Osteoblast (primary cell): Measurements from ENCODE around the gene THBS2. TPM values are rescaled to one million over a fixed set of nuclear protein-coding genes. Genes with fewer than 3 reads are reported as not detected.

Experiments
- DNase-seq: peaks from one replicate; pipeline ENCODE4 v3.0.0; 2011; ENCODE audit warnings: low spot score, mixed read lengths; ENCODE audit not compliant: insufficient read length; ENCODE audit errors: missing footprints
- H2AFZ ChIP-seq: 2 replicates; pipeline ENCODE4 v1.6.0; 2011; ENCODE audit warnings: mild to moderate bottlenecking, low read length
- H3K27ac ChIP-seq: 2 replicates; pipeline ENCODE4 v1.5.1; 2011; ENCODE audit warnings: mild to moderate bottlenecking, low read depth, low read length, moderate library complexity
- H3K27me3 ChIP-seq: 2 replicates; pipeline ENCODE4 v1.6.0; 2012; ENCODE audit warnings: mild to moderate bottlenecking, control low read depth, inconsistent platforms, low read length, moderate library complexity; ENCODE audit not compliant: insufficient read depth
- H3K36me3 ChIP-seq: 2 replicates; pipeline ENCODE4 v1.5.1; 2011; ENCODE audit warnings: mild to moderate bottlenecking, low read length, control low read depth, moderate library complexity; ENCODE audit not compliant: insufficient read depth
- H3K4me1 ChIP-seq: 2 replicates; pipeline ENCODE4 v1.5.1; 2011; ENCODE audit warnings: mild to moderate bottlenecking, low read length, control low read depth, moderate library complexity; ENCODE audit not compliant: insufficient read depth
- H3K4me2 ChIP-seq: 2 replicates; pipeline ENCODE4 v1.6.0; 2011; ENCODE audit warnings: mild to moderate bottlenecking, low read length; ENCODE audit not compliant: insufficient read depth
- H3K4me3 ChIP-seq: fragments of 200-600 bp; sonication (generic); 3 replicates; pipeline ENCODE4 v1.5.1; 2012; ENCODE audit warnings: mild to moderate bottlenecking, low read length, inconsistent platforms; ENCODE audit not compliant: insufficient read depth
- H3K79me2 ChIP-seq: 2 replicates; pipeline ENCODE4 v1.6.0; 2012; ENCODE audit warnings: mild to moderate bottlenecking, low read length, control low read depth, inconsistent platforms; ENCODE audit not compliant: insufficient read depth
- H3K9me3 ChIP-seq: 2 replicates; pipeline ENCODE4 v1.5.1; 2011; ENCODE audit warnings: low read depth, low read length, control low read depth
- H4K20me1 ChIP-seq: 2 replicates; pipeline ENCODE4 v1.6.0; 2012; ENCODE audit warnings: mild to moderate bottlenecking, low read length, control low read depth; ENCODE audit not compliant: insufficient read depth
- total RNA-seq: library from RNA; depleted of rRNA; stranded (reverse); fragments of >200 nt; gene quantifications from 2 replicates; pipeline ENCODE4 v1.2.3, GENCODE V29; 2012
- TF ChIP-seq, protein P1 (sequence below): IDR thresholded peaks from 2 replicates; pipeline ENCODE4 v1.5.1; 2011; ENCODE audit warnings: mild to moderate bottlenecking, low read depth, low read length, moderate library complexity; ENCODE audit errors: extremely low read depth

THBS2 gene
- total RNA-seq, 1 donor, result 1,498 TPM

DNA sequence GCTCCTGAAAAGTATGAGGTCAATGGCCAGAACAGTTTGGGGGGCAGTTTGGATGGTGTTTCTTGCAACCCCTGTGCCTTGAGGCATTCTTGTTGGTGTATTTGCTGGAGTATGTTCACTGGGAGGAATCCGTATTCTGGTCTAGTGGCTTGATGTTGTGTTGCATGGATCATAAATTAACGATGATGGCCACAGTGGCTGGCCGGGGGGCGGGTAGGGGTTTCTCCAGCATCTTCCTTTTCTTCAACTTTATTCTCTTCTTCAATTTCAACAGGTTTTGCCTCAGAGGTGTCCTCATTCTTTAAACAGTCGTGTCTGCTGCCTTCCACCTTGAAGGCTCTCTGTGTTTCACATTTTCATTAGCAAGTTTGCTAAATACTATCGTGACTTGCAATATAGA is 43.0 kb upstream of the THBS2 start:
- Histone ChIP-seq H3K27me3 (no peaks in the 10 kb centered on the region), H2AFZ (no peak overlapping the region), H3K4me3 (no peak overlapping the region), H3K79me2 (no peaks in the 10 kb centered on the region), H3K4me1 (peaks cover 19% of the 10 kb centered on the region), H3K4me2 (no peak overlapping the region), H3K27ac (no peak overlapping the region), H3K36me3 (no peaks in the 10 kb centered on the region), H4K20me1 (no peaks in the 10 kb centered on the region), H3K9me3 (no peaks in the 10 kb centered on the region)
- DNase-seq, result no peak
- TF ChIP-seq, protein P1, sequence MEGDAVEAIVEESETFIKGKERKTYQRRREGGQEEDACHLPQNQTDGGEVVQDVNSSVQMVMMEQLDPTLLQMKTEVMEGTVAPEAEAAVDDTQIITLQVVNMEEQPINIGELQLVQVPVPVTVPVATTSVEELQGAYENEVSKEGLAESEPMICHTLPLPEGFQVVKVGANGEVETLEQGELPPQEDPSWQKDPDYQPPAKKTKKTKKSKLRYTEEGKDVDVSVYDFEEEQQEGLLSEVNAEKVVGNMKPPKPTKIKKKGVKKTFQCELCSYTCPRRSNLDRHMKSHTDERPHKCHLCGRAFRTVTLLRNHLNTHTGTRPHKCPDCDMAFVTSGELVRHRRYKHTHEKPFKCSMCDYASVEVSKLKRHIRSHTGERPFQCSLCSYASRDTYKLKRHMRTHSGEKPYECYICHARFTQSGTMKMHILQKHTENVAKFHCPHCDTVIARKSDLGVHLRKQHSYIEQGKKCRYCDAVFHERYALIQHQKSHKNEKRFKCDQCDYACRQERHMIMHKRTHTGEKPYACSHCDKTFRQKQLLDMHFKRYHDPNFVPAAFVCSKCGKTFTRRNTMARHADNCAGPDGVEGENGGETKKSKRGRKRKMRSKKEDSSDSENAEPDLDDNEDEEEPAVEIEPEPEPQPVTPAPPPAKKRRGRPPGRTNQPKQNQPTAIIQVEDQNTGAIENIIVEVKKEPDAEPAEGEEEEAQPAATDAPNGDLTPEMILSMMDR, result no peak

DNA sequence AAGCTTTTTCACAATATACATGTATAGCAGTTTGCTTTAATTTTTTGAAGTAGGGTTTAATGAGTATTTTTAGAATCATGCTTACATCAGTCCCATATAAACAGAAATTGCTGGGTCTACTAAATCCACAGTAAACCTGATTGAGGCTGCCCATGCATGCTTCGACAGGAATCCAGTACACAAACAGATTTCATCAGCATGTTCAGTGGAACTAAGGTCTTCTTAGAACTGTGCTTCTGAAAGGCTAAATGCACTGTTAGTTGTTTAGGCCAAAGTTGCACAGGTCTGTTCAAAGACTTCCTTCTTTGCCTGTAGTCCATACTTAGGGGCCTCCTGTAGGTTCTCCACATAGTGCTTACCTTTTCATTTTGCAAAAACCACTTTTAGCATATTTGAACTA is 42.5 kb upstream of the THBS2 start:
- Histone ChIP-seq H3K4me3 (no peak overlapping the region), H3K27me3 (no peaks in the 10 kb centered on the region), H4K20me1 (no peaks in the 10 kb centered on the region), H3K79me2 (no peaks in the 10 kb centered on the region), H3K27ac (no peak overlapping the region), H3K4me1 (peaks cover 23% of the 10 kb centered on the region), H2AFZ (no peak overlapping the region), H3K9me3 (no peaks in the 10 kb centered on the region), H3K4me2 (no peak overlapping the region), H3K36me3 (no peaks in the 10 kb centered on the region)
- TF ChIP-seq, protein P1, result no peak
- DNase-seq, result no peak

DNA sequence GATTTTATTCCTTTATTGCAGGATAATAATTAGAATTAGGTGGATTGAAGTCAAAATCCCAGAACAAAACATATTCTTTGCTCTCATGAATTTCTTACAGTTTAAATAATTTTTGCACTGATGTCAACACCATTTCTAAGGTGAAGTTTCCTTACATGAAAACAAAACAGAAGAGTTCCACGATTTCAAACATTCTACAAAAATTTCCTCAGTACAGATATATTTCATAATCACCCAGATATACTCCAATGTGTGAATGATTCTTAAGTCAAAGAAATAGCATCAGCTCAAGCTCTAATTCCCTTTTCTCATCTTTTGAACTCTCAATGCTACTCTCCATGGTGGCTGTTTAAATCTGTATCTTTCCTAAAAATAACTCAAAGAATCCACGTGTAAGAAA is 39.5 kb upstream of the THBS2 start:
- no peaks in the 10 kb centered on the region for H3K36me3 ChIP-seq
- no peaks in the 10 kb centered on the region for H4K20me1 ChIP-seq
- peaks cover 51% of the 10 kb centered on the region for H3K4me1 ChIP-seq
- no peaks in the 10 kb centered on the region for H3K79me2 ChIP-seq
- TF ChIP-seq, protein P1, result no peak
- H3K9me3 ChIP-seq, result no peaks in the 10 kb centered on the region
- peak overlapping the region; percentile 75 for H3K27ac ChIP-seq
- no peak overlapping the region for H2AFZ ChIP-seq
- H3K27me3 ChIP-seq, result no peaks in the 10 kb centered on the region
- DNase-seq, result no peak
- H3K4me3 ChIP-seq, result no peak overlapping the region
- peak overlapping the region; percentile 49 for H3K4me2 ChIP-seq

DNA sequence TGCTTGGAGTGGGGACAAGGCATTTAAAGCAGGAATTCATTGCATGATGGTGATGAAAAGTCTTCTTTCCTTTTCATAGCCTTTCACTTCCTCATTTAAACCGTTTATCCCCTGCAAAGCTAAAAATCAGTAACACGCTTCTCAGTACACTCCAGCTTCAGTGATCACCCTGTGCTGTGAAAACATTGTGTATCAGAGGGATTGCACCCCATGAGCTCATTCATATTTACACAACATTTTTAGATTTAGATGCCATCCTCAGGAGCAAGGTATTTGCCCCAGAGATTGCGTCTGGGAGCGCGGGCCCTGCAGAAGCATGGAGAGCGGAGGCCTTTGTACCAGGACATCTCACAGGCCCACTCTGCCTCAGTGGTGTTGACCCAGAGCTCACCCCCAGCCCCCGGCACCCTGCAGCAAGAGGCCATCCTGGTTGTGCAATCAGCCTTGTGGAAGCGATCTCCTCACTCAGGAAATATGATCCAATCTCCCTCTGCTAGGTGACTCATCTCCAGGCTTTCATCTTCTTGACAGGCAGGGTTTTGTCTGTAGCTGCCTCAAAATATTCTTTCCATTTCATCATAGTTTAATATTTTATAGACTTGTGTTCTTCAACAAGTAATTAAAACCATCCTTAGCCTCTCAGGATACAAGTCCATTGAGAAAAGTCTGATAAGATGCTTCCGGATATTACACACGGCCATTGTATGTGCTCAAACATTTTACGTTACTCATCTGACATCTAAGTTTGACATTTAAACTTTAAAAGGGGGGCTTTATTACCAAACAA is 38.9 kb upstream of the THBS2 start:
- Histone ChIP-seq H3K4me2 (peak overlapping the region; percentile 49), H3K9me3 (no peaks in the 10 kb centered on the region), H3K27me3 (no peaks in the 10 kb centered on the region), H4K20me1 (no peaks in the 10 kb centered on the region), H3K4me3 (no peak overlapping the region), H3K79me2 (no peaks in the 10 kb centered on the region), H3K4me1 (peaks cover 54% of the 10 kb centered on the region), H3K27ac (peak overlapping the region; percentile 75), H3K36me3 (no peaks in the 10 kb centered on the region), H2AFZ (peak overlapping the region; percentile 11)
- TF ChIP-seq, protein P1, result no peak
- DNase-seq, result peak; percentile 71
